NOMO-1 (cell line): ENCODE results near the gene DPF1.

Source experiments
- DNase-seq, 2 experiments: peaks; one replicate each; lab custom pipeline; 2025; ENCODE audit not compliant: unreplicated experiment in 2 of 2; lab: John Stamatoyannopoulos, UW

The DPF1 gene

GRCh38 chr19:38170334-38170733, 53.7 kb downstream of the DPF1 start:
- DNase-seq: no peak

DNA sequence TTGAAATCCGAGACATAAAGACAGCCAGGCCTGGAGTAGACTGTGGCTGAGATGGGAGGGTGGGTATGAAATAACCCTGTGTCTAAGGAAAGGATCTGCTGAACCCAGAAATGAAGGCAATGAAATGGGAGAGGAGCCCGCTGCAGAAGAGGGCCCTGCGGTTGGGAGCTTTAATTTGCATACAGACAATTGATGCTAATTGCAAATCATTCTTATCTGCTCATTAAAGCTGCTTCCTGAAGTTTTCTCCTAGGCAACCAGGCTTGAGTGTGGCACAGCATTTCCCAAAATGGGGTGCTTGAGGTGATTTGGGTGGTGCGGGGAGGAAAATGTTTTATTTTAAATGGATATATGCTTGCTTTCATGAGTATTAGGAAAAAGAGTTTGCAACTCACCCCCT, 55.4 kb downstream of the DPF1 start:
- DNase-seq: no peak

DNA sequence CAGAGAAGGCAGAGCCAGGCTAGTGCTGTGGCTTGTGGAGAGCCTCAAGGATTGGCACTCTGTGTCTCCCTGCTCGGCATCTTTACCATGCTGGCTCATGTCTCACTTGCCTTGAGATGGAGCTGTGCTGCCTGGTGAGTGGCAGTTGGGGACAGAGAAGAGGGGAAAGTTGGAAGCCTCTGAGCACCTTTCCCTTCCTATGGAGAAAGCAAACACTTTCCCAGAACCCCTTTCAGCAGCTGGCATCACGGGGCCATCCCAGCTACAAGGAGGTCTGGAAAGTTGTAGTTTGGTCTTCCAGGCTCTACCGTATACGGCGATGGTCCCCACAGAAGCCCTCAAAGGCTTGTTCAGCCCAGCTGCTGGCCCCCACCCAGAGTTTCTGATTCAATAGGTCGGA, 58.7 kb downstream of the DPF1 start:
- DNase-seq: no peak

GRCh38 chr19:38164526-38164925, 59.5 kb downstream of the DPF1 start:
- no peak for DNase-seq

DNA sequence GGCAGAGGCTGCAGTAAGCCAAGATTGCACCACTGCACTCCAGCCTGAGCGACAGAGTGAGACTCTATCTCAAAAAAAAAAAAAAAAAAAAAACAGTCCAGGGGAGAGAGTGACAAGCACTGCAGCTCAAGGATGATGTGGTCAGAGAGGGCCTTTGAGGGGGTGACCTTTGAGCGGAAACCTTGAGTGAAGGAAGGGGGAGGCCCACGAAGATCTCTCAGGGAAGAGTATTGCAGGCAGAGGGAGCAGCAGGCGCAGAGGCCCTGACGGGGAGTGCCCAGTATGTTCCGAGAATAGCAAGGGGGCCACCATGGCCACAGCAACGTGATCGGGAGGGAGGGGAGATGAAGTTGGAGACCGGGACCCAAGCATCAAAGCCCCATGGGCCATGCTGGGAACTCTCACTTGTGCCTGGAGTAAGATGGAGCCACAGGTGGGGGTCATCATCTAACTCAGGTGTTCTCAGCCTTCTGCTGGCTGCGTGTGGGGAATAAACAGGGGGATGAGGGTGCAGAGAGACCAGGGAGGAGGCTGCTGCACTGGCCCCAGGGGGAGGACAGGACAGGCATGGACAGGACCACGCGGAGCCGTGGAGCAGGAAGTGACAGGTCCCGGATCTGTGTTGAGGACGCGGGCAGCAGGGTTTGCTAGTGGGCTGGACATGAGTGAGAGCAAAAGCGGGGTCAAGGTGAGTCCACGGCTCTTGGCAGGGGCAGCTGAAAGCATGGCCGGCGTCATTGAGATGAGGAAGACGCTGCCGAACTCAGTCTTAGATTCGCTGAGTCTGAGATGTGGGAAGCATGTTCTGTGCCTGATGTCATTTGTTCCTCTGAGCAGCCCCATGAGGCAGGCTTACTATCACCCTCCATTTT, 60.4 kb downstream of the DPF1 start:
- DNase-seq: no peak

DNA sequence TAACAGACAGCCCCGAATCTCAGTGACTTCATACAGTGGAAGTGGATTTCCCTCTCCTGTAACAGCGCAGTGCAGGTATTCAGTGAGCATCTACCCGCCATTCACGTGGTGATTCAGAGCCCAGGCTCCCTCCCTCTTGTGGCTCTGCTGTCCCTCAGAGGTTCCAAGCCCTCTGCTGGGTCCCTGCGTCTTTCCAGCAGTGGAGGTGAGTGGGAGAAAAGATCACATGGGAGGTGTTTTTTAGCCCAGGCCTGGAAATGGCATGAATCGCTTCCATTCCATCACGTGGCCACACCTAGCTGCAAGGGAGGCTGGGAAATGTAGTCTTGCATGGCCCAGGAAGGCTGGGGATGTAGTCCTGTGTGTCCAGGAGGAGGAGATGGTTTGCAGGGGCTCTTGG, 61.4 kb downstream of the DPF1 start:
- DNase-seq: no peak

GRCh38 chr19:38162094-38162493, 61.9 kb downstream of the DPF1 start:
- DNase-seq: no peak
